CD14-positive monocyte (primary cell): ENCODE results near the gene HLA-DRA. TPM values are rescaled to one million over a fixed set of nuclear protein-coding genes. Genes with fewer than 3 reads are reported as not detected.

Experiments used
- DNase-seq, 3 donors: peaks; one replicate each; pipeline ENCODE4 v3.0.0-alpha.2; 2011 to 2022
- H2AFZ ChIP-seq: 2 replicates; pipeline ENCODE4 v1.6.0; 2012; ENCODE audit warnings: mild to moderate bottlenecking, low read depth, low read length, inconsistent platforms; ENCODE audit not compliant: insufficient read depth, poor library complexity, severe bottlenecking
- H3K27ac ChIP-seq, 2 donors: 1 replicate in 1 of 2; 2 replicates in 1 of 2; pipeline ENCODE4 v1.5.1; 2012 to 2013; ENCODE audit warnings: low read length in 2 of 2, control low read depth in 1 of 2, inconsistent platforms in 1 of 2, low read depth in 1 of 2, mild to moderate bottlenecking in 1 of 2
- H3K27me3 ChIP-seq, 2 donors: one replicate each; pipeline versions ENCODE4 v1.6.0 to v1.6.1; 2011 to 2013; ENCODE audit warnings: low read length in 2 of 2; ENCODE audit not compliant: control insufficient read depth in 2 of 2, insufficient read depth in 2 of 2
- H3K36me3 ChIP-seq, 2 donors: replicated peaks in 1 of 2; 1 replicate in 1 of 2; 2 replicates in 1 of 2; pipeline versions ENCODE4 v1.5.1 to v1.6.1; 2012 to 2013; ENCODE audit warnings: low read length in 2 of 2, control low read depth in 1 of 2, inconsistent platforms in 1 of 2, mild to moderate bottlenecking in 1 of 2; ENCODE audit not compliant: insufficient read depth in 2 of 2, control insufficient read depth in 1 of 2
- H3K4me1 ChIP-seq, 2 donors: 1 replicate in 1 of 2; 2 replicates in 1 of 2; pipeline versions ENCODE4 v1.5.1 to v1.6.1; 2012 to 2013; ENCODE audit warnings: low read length in 2 of 2, control low read depth in 1 of 2, inconsistent platforms in 1 of 2, mild to moderate bottlenecking in 1 of 2, moderate library complexity in 1 of 2; ENCODE audit not compliant: insufficient read depth in 2 of 2, control insufficient read depth in 1 of 2
- H3K4me2 ChIP-seq: replicated peaks from 2 replicates; pipeline ENCODE3; 2012; ENCODE audit warnings: low read length, moderate library complexity, mild to moderate bottlenecking; ENCODE audit not compliant: poor library complexity, severe bottlenecking; ENCODE audit errors: extremely low read depth
- H3K4me3 ChIP-seq, 3 experiments: fragments of 200-600 bp in 1 of 3; sonication (generic) in 1 of 3; replicated peaks in 1 of 3; 1 replicate in 2 of 3; 2 replicates in 1 of 3; pipeline ENCODE4 v1.5.1; 2011 to 2013; ENCODE audit warnings: low read length in 3 of 3, mild to moderate bottlenecking in 3 of 3, control low read depth in 2 of 3, low read depth in 2 of 3, inconsistent platforms in 1 of 3, moderate library complexity in 1 of 3
- H3K79me2 ChIP-seq: 2 replicates; pipeline ENCODE4 v1.6.0; 2012; ENCODE audit warnings: mild to moderate bottlenecking, control low read depth, inconsistent platforms, low read length, moderate library complexity; ENCODE audit not compliant: insufficient read depth
- H3K9ac ChIP-seq: 2 replicates; pipeline ENCODE4 v1.6.0; 2017; ENCODE audit warnings: low read length, mild to moderate bottlenecking; ENCODE audit not compliant: insufficient read depth, poor library complexity, severe bottlenecking
- H3K9me3 ChIP-seq, 2 donors: replicated peaks in 1 of 2; 1 replicate in 1 of 2; 2 replicates in 1 of 2; pipeline versions ENCODE4 v1.5.1 to v1.6.1; 2012 to 2013; ENCODE audit warnings: low read length in 2 of 2, control low read depth in 1 of 2; ENCODE audit not compliant: control insufficient read depth in 1 of 2, insufficient read depth in 1 of 2
- H4K20me1 ChIP-seq: 2 replicates; pipeline ENCODE4 v1.6.0; 2012; ENCODE audit warnings: mild to moderate bottlenecking, low read length, control low read depth, moderate library complexity; ENCODE audit not compliant: insufficient read depth
- H3K27ac Mint-ChIP-seq, 7 donors: one replicate each; pipeline ENCODE4 v1.8.0; 2020; ENCODE audit warnings: mild to moderate bottlenecking in 7 of 7, mixed read lengths in 7 of 7, moderate library complexity in 6 of 7, inconsistent platforms in 2 of 7
- H3K27me3 Mint-ChIP-seq, 3 donors: one replicate each; pipeline ENCODE4 v1.8.0; 2021 to 2022; ENCODE audit warnings: low read depth in 3 of 3, mild to moderate bottlenecking in 3 of 3, mixed read lengths in 3 of 3, moderate library complexity in 3 of 3, inconsistent platforms in 1 of 3
- H3K36me3 Mint-ChIP-seq, 2 donors: one replicate each; pipeline ENCODE4 v1.8.0; 2020; ENCODE audit warnings: mixed read lengths in 2 of 2, inconsistent platforms in 1 of 2, mild to moderate bottlenecking in 1 of 2
- H3K4me1 Mint-ChIP-seq: one replicate; pipeline ENCODE4 v1.8.0; 2020; ENCODE audit warnings: mild to moderate bottlenecking, mixed read lengths
- H3K4me3 Mint-ChIP-seq, 2 donors: one replicate each; pipeline ENCODE4 v1.8.0; 2020; ENCODE audit warnings: mild to moderate bottlenecking in 2 of 2, mixed read lengths in 2 of 2, moderate library complexity in 1 of 2
- H3K9me3 Mint-ChIP-seq, 7 donors: one replicate each; pipeline ENCODE4 v1.8.0; 2020 to 2022; ENCODE audit warnings: mixed read lengths in 7 of 7, mild to moderate bottlenecking in 6 of 7, moderate library complexity in 6 of 7, inconsistent platforms in 2 of 7
- WGBS: methylation state at CpG from one replicate; pipeline ENCODE4 v1.1.5; 2013; ENCODE audit warnings: missing lambda C conversion rate; ENCODE audit not compliant: insufficient coverage; 5-methylcytosine and 5-hydroxymethylcytosine counted together
- intact Hi-C, 2 donors: fragments of 100-400 bp; cut with micrococcal nuclease; formaldehyde crosslinking; loops; one replicate each; pipeline versions ENCODE4 v1.15.0 to v1.15.1; 2023
- polyA plus RNA-seq, 3 donors: library from polyadenylated mRNA; depleted of rRNA in 1 of 3; unstranded in 2 of 3; stranded (reverse) in 1 of 3; fragments of 300-500 nt in 2 of 3; fragments of >200 nt in 1 of 3; fragmentation: Illumina TruSeq in 2 of 3; gene quantifications; 1 replicate in 2 of 3; 2 replicates in 1 of 3; pipeline ENCODE4 v1.2.3, GENCODE V29; 2012 to 2021
- TF ChIP-seq, protein P1 (sequence below): fragments of 200-600 bp; IDR thresholded peaks from one replicate; pipeline ENCODE4 v1.8.0; 2022; ENCODE audit warnings: antibody characterized with exemption, mild to moderate bottlenecking

Gene HLA-DRA
- polyA plus RNA-seq, 3 donors: 4,194 to 5,181 (median 4,943) TPM

DNA sequence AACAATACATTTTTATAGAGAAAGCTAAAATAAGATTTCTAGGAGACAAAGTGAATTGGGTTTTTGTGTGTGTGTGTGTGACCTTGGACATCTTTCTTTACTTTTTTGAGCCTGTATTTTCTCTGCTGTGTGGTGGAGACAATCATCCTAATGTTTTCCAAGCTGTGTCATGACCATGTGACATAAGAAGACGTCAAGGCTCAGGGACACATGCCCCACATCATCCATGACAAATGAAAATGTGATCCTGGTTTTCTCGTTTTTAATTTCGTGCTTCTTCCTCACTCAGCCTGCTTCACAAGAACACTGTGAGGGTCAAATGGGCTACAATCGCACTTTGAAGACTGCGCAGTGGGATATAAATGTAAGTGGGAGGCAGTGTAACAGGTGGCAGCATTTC is 28.8 kb upstream of the HLA-DRA start:
- Mint-ChIP-seq H3K9me3 (peaks cover 0 to 2% (median 0%) of the 10 kb centered on the region in 7 donors), H3K36me3 (no peaks in the 10 kb centered on the region), H3K4me3 (no peak overlapping the region), H3K4me1 (peaks cover 11% of the 10 kb centered on the region), H3K27me3 (peaks cover 19 to 27% (median 21%) of the 10 kb centered on the region in 3 donors), H3K27ac (no peak overlapping the region)
- Histone ChIP-seq H3K4me3 (no peak overlapping the region), H3K9me3 (no peaks in the 10 kb centered on the region), H4K20me1 (no peaks in the 10 kb centered on the region), H2AFZ (no peak overlapping the region), H3K27ac (no peak overlapping the region), H3K36me3 (no peaks in the 10 kb centered on the region), H3K4me2 (no peak overlapping the region), H3K27me3 (peaks cover 0 to 9% of the 10 kb centered on the region in 2 donors), H3K79me2 (no peaks in the 10 kb centered on the region), H3K9ac (no peak overlapping the region), H3K4me1 (peaks cover 4 to 5% of the 10 kb centered on the region in 2 donors)
- intact Hi-C loops: loop anchor here (5.0 to 10.0 kb wide), 4 partner anchors 166 to 456 kb away; no protein-coding TSS in a partner anchor
- 40% methylated on average over 1 of the region's 5 CpGs for WGBS
- DNase-seq: no peak
- TF ChIP-seq, protein P1, sequence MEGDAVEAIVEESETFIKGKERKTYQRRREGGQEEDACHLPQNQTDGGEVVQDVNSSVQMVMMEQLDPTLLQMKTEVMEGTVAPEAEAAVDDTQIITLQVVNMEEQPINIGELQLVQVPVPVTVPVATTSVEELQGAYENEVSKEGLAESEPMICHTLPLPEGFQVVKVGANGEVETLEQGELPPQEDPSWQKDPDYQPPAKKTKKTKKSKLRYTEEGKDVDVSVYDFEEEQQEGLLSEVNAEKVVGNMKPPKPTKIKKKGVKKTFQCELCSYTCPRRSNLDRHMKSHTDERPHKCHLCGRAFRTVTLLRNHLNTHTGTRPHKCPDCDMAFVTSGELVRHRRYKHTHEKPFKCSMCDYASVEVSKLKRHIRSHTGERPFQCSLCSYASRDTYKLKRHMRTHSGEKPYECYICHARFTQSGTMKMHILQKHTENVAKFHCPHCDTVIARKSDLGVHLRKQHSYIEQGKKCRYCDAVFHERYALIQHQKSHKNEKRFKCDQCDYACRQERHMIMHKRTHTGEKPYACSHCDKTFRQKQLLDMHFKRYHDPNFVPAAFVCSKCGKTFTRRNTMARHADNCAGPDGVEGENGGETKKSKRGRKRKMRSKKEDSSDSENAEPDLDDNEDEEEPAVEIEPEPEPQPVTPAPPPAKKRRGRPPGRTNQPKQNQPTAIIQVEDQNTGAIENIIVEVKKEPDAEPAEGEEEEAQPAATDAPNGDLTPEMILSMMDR: no peak

DNA sequence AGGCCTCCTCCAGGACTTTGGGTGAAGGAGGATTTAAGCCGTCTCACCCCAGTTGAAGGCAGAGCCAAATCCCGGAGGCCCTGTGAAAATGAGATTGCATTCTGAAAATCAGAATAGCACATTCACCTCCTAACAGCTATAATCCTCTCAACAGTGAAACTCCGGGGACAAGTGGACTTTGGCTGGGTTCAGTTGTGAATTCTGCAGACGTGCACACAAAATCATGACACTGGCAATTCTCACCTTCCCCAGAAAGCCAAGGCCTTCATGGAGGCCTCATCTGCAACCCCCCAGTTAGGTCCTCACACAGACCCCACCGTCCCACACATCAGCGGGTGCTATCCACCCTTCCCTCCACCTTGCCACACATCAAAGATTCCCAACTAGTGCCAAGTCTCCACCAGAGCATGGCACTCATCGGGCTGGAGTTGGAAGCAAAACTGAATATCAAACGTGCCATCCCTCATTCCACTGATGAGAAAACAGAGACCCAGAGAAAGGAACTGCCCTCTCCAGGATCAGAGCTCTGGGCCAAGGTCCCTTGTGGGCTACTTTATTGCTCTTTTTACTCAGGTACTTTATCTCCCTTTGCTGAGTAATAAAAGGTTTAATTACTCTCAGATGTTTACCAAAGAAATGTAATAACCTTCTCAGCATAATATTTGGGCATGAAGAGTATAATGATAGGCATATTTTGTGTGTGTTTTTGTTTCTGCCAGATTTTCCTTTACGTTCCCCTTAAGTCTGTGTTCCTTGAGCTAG is 27.9 kb upstream of the HLA-DRA start:
- H3K36me3 Mint-ChIP-seq: no peaks in the 10 kb centered on the region
- H3K27me3 Mint-ChIP-seq: peaks cover 19 to 24% (median 21%) of the 10 kb centered on the region in 3 donors
- TF ChIP-seq, protein P1: no peak
- no peak overlapping the region for H3K4me3 ChIP-seq
- 91% methylated on average over 6 of the region's 9 CpGs for WGBS
- H3K79me2 ChIP-seq: no peaks in the 10 kb centered on the region
- H3K9me3 ChIP-seq: no peaks in the 10 kb centered on the region
- H4K20me1 ChIP-seq: no peaks in the 10 kb centered on the region
- H3K27ac Mint-ChIP-seq: no peak overlapping the region
- intact Hi-C loops: loop anchor here (5.0 to 10.0 kb wide), 4 partner anchors 167 to 456 kb away; no protein-coding TSS in a partner anchor
- no peak overlapping the region for H3K4me3 Mint-ChIP-seq
- H3K4me2 ChIP-seq: no peak overlapping the region
- H3K36me3 ChIP-seq: no peaks in the 10 kb centered on the region
- no peak overlapping the region for H3K27ac ChIP-seq
- peaks cover 0 to 14% of the 10 kb centered on the region in 2 donors for H3K27me3 ChIP-seq
- no peak overlapping the region for H3K9ac ChIP-seq
- peaks cover 11% of the 10 kb centered on the region for H3K4me1 Mint-ChIP-seq
- no peak overlapping the region for H2AFZ ChIP-seq
- DNase-seq: no peak
- peaks cover 4 to 6% of the 10 kb centered on the region in 2 donors for H3K4me1 ChIP-seq
- H3K9me3 Mint-ChIP-seq: peaks cover 0 to 2% (median 0%) of the 10 kb centered on the region in 7 donors
